CD4-positive, alpha-beta T cell treated with Interleukin-15 for 1 hour (primary cell): ENCODE measurements around the gene CCDC85C.
"Not testable (repeated sequence)": the region's sequence is repeated elsewhere in the genome, so short reads cannot be mapped to it uniquely, and the experiment has no call there.

Experiments
- DNase-seq: peaks from one replicate; pipeline ENCODE4 v3.0.0-alpha.2; 2020

Gene CCDC85C

GRCh38 chr14:99603471-99604277 lies at the start of gene CCDC85C:
TSS of gene CCDC85C (minus strand) at chr14:99604207. CDS start at chr14:99603959, 248 bp downstream.
- DNase-seq: peak; percentile 47

GRCh38 chr14:99651953-99652746 lies 48.1 kb upstream of the CCDC85C start:
- DNase-seq: no peak

GRCh38 chr14:99650189-99650588 lies 46.2 kb upstream of the CCDC85C start:
- DNase-seq: no peak

GRCh38 chr14:99649643-99650042 lies 45.6 kb upstream of the CCDC85C start:
- no peak for DNase-seq

GRCh38 chr14:99649219-99649618 lies 45.2 kb upstream of the CCDC85C start:
- DNase-seq: no peak

- no peak for DNase-seq
Observed at GRCh38 chr14:99648027-99648784, 44.2 kb upstream of the CCDC85C start.

GRCh38 chr14:99647411-99647810 lies 43.4 kb upstream of the CCDC85C start:
- DNase-seq: no peak

- no peak for DNase-seq
Observed at GRCh38 chr14:99645545-99646505, 41.8 kb upstream of the CCDC85C start.

GRCh38 chr14:99644723-99645544 lies 40.9 kb upstream of the CCDC85C start, which contains the start of gene HHIPL1:
TSS of gene HHIPL1 (plus strand) at chr14:99645129. CDS start at chr14:99645208, 79 bp downstream.
- DNase-seq: no peak

GRCh38 chr14:99644035-99644587 lies 40.1 kb upstream of the CCDC85C start:
- DNase-seq: no peak

GRCh38 chr14:99643343-99643742 lies 39.3 kb upstream of the CCDC85C start:
- DNase-seq: no peak

- not testable (repeated sequence) for DNase-seq
Observed at GRCh38 chr14:99642771-99643170, 38.8 kb upstream of the CCDC85C start.

- DNase-seq: no peak
Observed at GRCh38 chr14:99637624-99638023, 33.6 kb upstream of the CCDC85C start.

GRCh38 chr14:99636487-99636886 lies 32.5 kb upstream of the CCDC85C start:
- no peak for DNase-seq

GRCh38 chr14:99635116-99635515 lies 31.1 kb upstream of the CCDC85C start:
- DNase-seq: no peak

- DNase-seq: no peak
Observed at GRCh38 chr14:99634443-99634842, 30.4 kb upstream of the CCDC85C start.

GRCh38 chr14:99633918-99634317 lies 29.9 kb upstream of the CCDC85C start:
- DNase-seq: no peak

- DNase-seq: no peak
Observed at GRCh38 chr14:99633141-99633540, 29.1 kb upstream of the CCDC85C start.

GRCh38 chr14:99632410-99633035 lies 28.5 kb upstream of the CCDC85C start:
- DNase-seq: no peak

- DNase-seq: no peak
Observed at GRCh38 chr14:99630202-99630601, 26.2 kb upstream of the CCDC85C start.
